ENCODE measurements around the gene EDN2. TPM values are rescaled to one million over a fixed set of nuclear protein-coding genes. Genes with fewer than 3 reads are reported as not detected.

The EDN2 gene
- total RNA-seq, 1 experiment from 2014 or later: not detected

GRCh38 chr1:41511239-41511540 lies 26.7 kb upstream of the EDN2 start:
- no peaks in the 10 kb centered on the region for H3K36me3 ChIP-seq (ENCODE audit: insufficient read depth, low read length, poor library complexity, severe bottlenecking)
- H3K27me3 ChIP-seq (replicated peaks; ENCODE audit: insufficient read depth, low read depth, low read length, poor library complexity): no peaks in the 10 kb centered on the region
- intact Hi-C loops (cut with micrococcal nuclease; ENCODE audit: unreplicated experiment): no loop called here
- no peak overlapping the region for H3K4me3 ChIP-seq (ENCODE audit: low read depth, low read length, poor library complexity, severe bottlenecking)
- H3K4me1 ChIP-seq (ENCODE audit: insufficient read depth, low read length, poor library complexity, severe bottlenecking): peaks cover 4% of the 10 kb centered on the region
- ChIA-PET POLR2A (ENCODE audit: low non-redundant PET) (no interaction called here), CTCF (no interaction called here)
- no peak for DNase-seq (ENCODE audit: low spot score)
- no peaks in the 10 kb centered on the region for H3K9me3 ChIP-seq (ENCODE audit: low read depth, low read length, poor library complexity, severe bottlenecking)
- H3K27ac ChIP-seq (ENCODE audit: low read depth, low read length, poor library complexity, severe bottlenecking): no peak overlapping the region
- no TSS peak for BruUV-seq (replicated peaks)
- TF ChIP-seq EZH2 (IDR thresholded peaks at IDR 0.05; ENCODE audit: borderline replicate concordance, low read depth, low read length, poor library complexity, severe bottlenecking) (no peak), CTCF (conservative IDR thresholded peaks at IDR 0.05; ENCODE audit: low read depth, low read length) (no peak)

GRCh38 chr1:41510531-41511238 lies 26.2 kb upstream of the EDN2 start:
- H3K27ac ChIP-seq (ENCODE audit: low read depth, low read length, poor library complexity, severe bottlenecking): no peak overlapping the region
- no peak for DNase-seq (ENCODE audit: low spot score)
- intact Hi-C loops (cut with micrococcal nuclease; ENCODE audit: unreplicated experiment): no loop called here
- no peaks in the 10 kb centered on the region for H3K27me3 ChIP-seq (replicated peaks; ENCODE audit: insufficient read depth, low read depth, low read length, poor library complexity)
- no peak for TF ChIP-seq CTCF (conservative IDR thresholded peaks at IDR 0.05; ENCODE audit: low read depth, low read length)
- no peak for TF ChIP-seq EZH2 (IDR thresholded peaks at IDR 0.05; ENCODE audit: borderline replicate concordance, low read depth, low read length, poor library complexity, severe bottlenecking)
- no TSS peak for BruUV-seq (replicated peaks)
- CTCF ChIA-PET: no interaction called here
- no peaks in the 10 kb centered on the region for H3K9me3 ChIP-seq (ENCODE audit: low read depth, low read length, poor library complexity, severe bottlenecking)
- POLR2A ChIA-PET (ENCODE audit: low non-redundant PET): no interaction called here
- no peaks in the 10 kb centered on the region for H3K36me3 ChIP-seq (ENCODE audit: insufficient read depth, low read length, poor library complexity, severe bottlenecking)
- H3K4me1 ChIP-seq (ENCODE audit: insufficient read depth, low read length, poor library complexity, severe bottlenecking): no peaks in the 10 kb centered on the region
- H3K4me3 ChIP-seq (ENCODE audit: low read depth, low read length, poor library complexity, severe bottlenecking): no peak overlapping the region

GRCh38 chr1:41509270-41509671 lies 24.8 kb upstream of the EDN2 start:
- TF ChIP-seq EZH2 (IDR thresholded peaks at IDR 0.05; ENCODE audit: borderline replicate concordance, low read depth, low read length, poor library complexity, severe bottlenecking) (no peak), CTCF (conservative IDR thresholded peaks at IDR 0.05; ENCODE audit: low read depth, low read length) (no peak)
- Histone ChIP-seq H3K4me1 (ENCODE audit: insufficient read depth, low read length, poor library complexity, severe bottlenecking) (peaks cover 2% of the 10 kb centered on the region), H3K9me3 (ENCODE audit: low read depth, low read length, poor library complexity, severe bottlenecking) (no peaks in the 10 kb centered on the region), H3K36me3 (ENCODE audit: insufficient read depth, low read length, poor library complexity, severe bottlenecking) (no peaks in the 10 kb centered on the region), H3K4me3 (ENCODE audit: low read depth, low read length, poor library complexity, severe bottlenecking) (no peak overlapping the region), H3K27me3 (replicated peaks; ENCODE audit: insufficient read depth, low read depth, low read length, poor library complexity) (no peaks in the 10 kb centered on the region), H3K27ac (ENCODE audit: low read depth, low read length, poor library complexity, severe bottlenecking) (no peak overlapping the region)
- POLR2A ChIA-PET (ENCODE audit: low non-redundant PET): no interaction called here
- CTCF ChIA-PET: no interaction called here
- no TSS peak for BruUV-seq (replicated peaks)
- intact Hi-C loops (cut with micrococcal nuclease; ENCODE audit: unreplicated experiment): no loop called here
- DNase-seq (ENCODE audit: low spot score): no peak
